GM15510 (cell line): ENCODE data around the gene DDR1.
A peak's percentile ranks its signal among the peaks of the same experiment; 100 is the strongest.

Experiments
- POLR2A ChIP-seq: IDR thresholded peaks from 3 replicates; pipeline ENCODE4 v1.6.1; 2011; ENCODE audit warnings: borderline replicate concordance; ENCODE audit not compliant: insufficient read length; ENCODE audit errors: extremely low read depth

The DDR1 gene

GRCh38 chr6:30883685-30884520 lies at the start of gene DDR1:
Gene DDR1, plus strand, starts transcription at chr6:30884519. Its CDS starts 4,211 bp downstream, at chr6:30888730.
- peak; percentile 15 for TF ChIP-seq POLR2A

- no peak for TF ChIP-seq POLR2A
Observed at GRCh38 chr6:30834646-30835045, 49.7 kb upstream of the DDR1 start.

- TF ChIP-seq POLR2A = no peak
Observed at GRCh38 chr6:30835576-30835975, 48.7 kb upstream of the DDR1 start.

GRCh38 chr6:30836431-30836866 lies 47.9 kb upstream of the DDR1 start:
- no peak for TF ChIP-seq POLR2A

- no peak for TF ChIP-seq POLR2A
Observed at GRCh38 chr6:30836957-30837356, 47.4 kb upstream of the DDR1 start.

GRCh38 chr6:30837432-30837831 lies 46.9 kb upstream of the DDR1 start:
- no peak for TF ChIP-seq POLR2A

GRCh38 chr6:30837870-30838269 lies 46.4 kb upstream of the DDR1 start:
- no peak for TF ChIP-seq POLR2A

GRCh38 chr6:30839671-30840070 lies 44.6 kb upstream of the DDR1 start:
- no peak for TF ChIP-seq POLR2A

- no peak for TF ChIP-seq POLR2A
Observed at GRCh38 chr6:30840084-30840934, 44.0 kb upstream of the DDR1 start.

- no peak for TF ChIP-seq POLR2A
Observed at GRCh38 chr6:30840935-30841643, 43.2 kb upstream of the DDR1 start.

GRCh38 chr6:30841644-30842504 lies 42.4 kb upstream of the DDR1 start:
- no peak for TF ChIP-seq POLR2A

- TF ChIP-seq POLR2A = no peak
Observed at GRCh38 chr6:30842754-30843610, 41.3 kb upstream of the DDR1 start.

- no peak for TF ChIP-seq POLR2A
Observed at GRCh38 chr6:30843611-30843998, 40.7 kb upstream of the DDR1 start.
